NCI-H2029 (cell line): ENCODE results near the gene MRFAP1L1.

ENCODE experiments used
- DNase-seq: peaks from one replicate; lab custom pipeline; 2025; lab: John Stamatoyannopoulos, UW

MRFAP1L1 gene

GRCh38 chr4:6660430-6660829, 49.2 kb downstream of the MRFAP1L1 start:
- DNase-seq: no peak

- DNase-seq: no peak
These were observed 49.8 kb downstream of the MRFAP1L1 start for GRCh38 chr4:6659897-6660296.

- no peak for DNase-seq
These were observed 51.0 kb downstream of the MRFAP1L1 start for GRCh38 chr4:6658597-6659075.

- DNase-seq: no peak
These were observed 51.5 kb downstream of the MRFAP1L1 start for GRCh38 chr4:6658209-6658595.
